Neuron (in vitro differentiated cells): ENCODE results near the gene BZW1.

ENCODE experiments used
- H2AFZ ChIP-seq: one replicate; pipeline ENCODE4 v1.6.1; 2013; ENCODE audit warnings: low read depth, mild to moderate bottlenecking, inconsistent platforms, low read length, moderate library complexity
- H3K27me3 ChIP-seq: one replicate; pipeline ENCODE4 v1.6.1; 2013; ENCODE audit warnings: low read length; ENCODE audit not compliant: insufficient read depth
- H3K36me3 ChIP-seq: one replicate; pipeline ENCODE4 v1.6.1; 2013; ENCODE audit warnings: low read length; ENCODE audit not compliant: insufficient read depth
- H3K4me1 ChIP-seq: one replicate; pipeline ENCODE4 v1.6.1; 2013; ENCODE audit warnings: low read length; ENCODE audit not compliant: insufficient read depth
- H3K4me3 ChIP-seq: 2 replicates; pipeline ENCODE4 v1.5.1; 2013; ENCODE audit warnings: mild to moderate bottlenecking, low read length, moderate library complexity
- H3K9me3 ChIP-seq: one replicate; pipeline ENCODE4 v1.6.1; 2013; ENCODE audit warnings: low read length

Gene BZW1

DNA sequence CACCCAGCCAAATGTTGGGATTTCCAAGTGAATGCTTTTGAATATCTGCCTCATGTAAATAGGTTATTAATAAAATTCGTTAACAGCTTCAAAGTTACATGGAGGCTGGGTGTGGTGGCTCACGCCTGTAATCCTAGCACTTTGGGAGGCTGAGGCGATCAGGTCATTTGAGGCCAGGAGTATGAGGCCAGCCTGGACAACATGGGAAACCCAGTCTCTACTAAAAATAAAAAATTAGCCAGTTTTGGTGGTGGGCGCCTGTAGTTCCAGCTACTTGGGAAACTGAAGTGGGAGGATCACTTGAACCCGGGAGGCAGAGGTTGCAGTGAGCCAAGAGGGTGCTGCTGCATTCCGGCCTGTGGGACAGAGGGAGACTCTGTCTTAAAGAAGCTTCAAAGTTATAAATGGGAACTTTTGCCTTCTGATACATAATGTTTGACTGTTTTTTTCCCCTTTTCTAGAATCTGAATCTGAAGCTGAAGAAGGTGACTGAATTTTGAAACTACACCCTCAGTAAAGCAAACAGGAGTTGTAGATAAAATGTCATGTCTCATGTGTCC is 10.1 kb downstream of the BZW1 start:
- H3K36me3 ChIP-seq, result peaks cover 56% of the 10 kb centered on the region
- no peak overlapping the region for H3K4me3 ChIP-seq
- no peaks in the 10 kb centered on the region for H3K4me1 ChIP-seq
- no peaks in the 10 kb centered on the region for H3K9me3 ChIP-seq
- H2AFZ ChIP-seq, result no peak overlapping the region
- no peaks in the 10 kb centered on the region for H3K27me3 ChIP-seq

GRCh38 chr2:200828104-200828503 is 16.4 kb downstream of the BZW1 start:
- Histone ChIP-seq H3K9me3 (no peaks in the 10 kb centered on the region), H3K27me3 (no peaks in the 10 kb centered on the region), H3K36me3 (peaks cover 5% of the 10 kb centered on the region), H3K4me3 (no peak overlapping the region), H2AFZ (no peak overlapping the region), H3K4me1 (no peaks in the 10 kb centered on the region)

- no peaks in the 10 kb centered on the region for H3K27me3 ChIP-seq
Measured at GRCh38 chr2:200828572-200829257, 17.0 kb downstream of the BZW1 start.

GRCh38 chr2:200829258-200829655 is 17.5 kb downstream of the BZW1 start:
- H3K4me3 ChIP-seq, result no peak overlapping the region
- H3K4me1 ChIP-seq, result no peaks in the 10 kb centered on the region
- no peaks in the 10 kb centered on the region for H3K9me3 ChIP-seq
- H3K27me3 ChIP-seq, result no peaks in the 10 kb centered on the region
- H3K36me3 ChIP-seq, result no peaks in the 10 kb centered on the region
- no peak overlapping the region for H2AFZ ChIP-seq

More at GRCh38 chr2:200828572-200829257, 17.0 kb downstream of the BZW1 start:
- H3K4me3 ChIP-seq, result no peak overlapping the region
- H3K9me3 ChIP-seq, result no peaks in the 10 kb centered on the region
- H3K36me3 ChIP-seq, result peaks cover 3% of the 10 kb centered on the region
- H2AFZ ChIP-seq, result no peak overlapping the region
- no peaks in the 10 kb centered on the region for H3K4me1 ChIP-seq

- no peak overlapping the region for H3K4me3 ChIP-seq
- H2AFZ ChIP-seq, result no peak overlapping the region
- H3K4me1 ChIP-seq, result no peaks in the 10 kb centered on the region
- H3K36me3 ChIP-seq, result no peaks in the 10 kb centered on the region
- H3K9me3 ChIP-seq, result peaks cover 2% of the 10 kb centered on the region
- H3K27me3 ChIP-seq, result no peaks in the 10 kb centered on the region
Measured at GRCh38 chr2:200834701-200835100, 23.0 kb downstream of the BZW1 start.

DNA sequence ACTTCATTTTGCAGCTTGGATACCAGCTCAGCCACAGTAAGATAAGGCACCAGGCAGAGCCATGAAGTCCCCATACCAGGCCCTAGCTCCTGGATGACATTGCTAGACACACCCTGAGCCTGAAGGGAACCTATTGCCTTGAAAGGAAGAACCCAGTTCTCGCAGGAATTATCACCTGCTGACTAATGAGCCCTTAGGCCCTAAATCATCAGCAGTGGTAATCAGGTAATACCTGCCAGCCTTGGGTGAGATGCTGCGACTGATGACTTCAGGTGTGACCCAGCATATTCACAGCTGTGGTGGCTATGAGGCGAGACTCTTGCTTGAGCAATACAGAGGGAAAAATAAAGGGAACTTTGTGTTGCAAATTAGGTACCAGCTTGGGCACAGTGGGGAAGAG is 27.8 kb downstream of the BZW1 start:
- H3K36me3 ChIP-seq, result no peaks in the 10 kb centered on the region
- no peak overlapping the region for H3K4me3 ChIP-seq
- H3K4me1 ChIP-seq, result no peaks in the 10 kb centered on the region
- H2AFZ ChIP-seq, result no peak overlapping the region
- peaks cover 2% of the 10 kb centered on the region for H3K9me3 ChIP-seq
- no peaks in the 10 kb centered on the region for H3K27me3 ChIP-seq

DNA sequence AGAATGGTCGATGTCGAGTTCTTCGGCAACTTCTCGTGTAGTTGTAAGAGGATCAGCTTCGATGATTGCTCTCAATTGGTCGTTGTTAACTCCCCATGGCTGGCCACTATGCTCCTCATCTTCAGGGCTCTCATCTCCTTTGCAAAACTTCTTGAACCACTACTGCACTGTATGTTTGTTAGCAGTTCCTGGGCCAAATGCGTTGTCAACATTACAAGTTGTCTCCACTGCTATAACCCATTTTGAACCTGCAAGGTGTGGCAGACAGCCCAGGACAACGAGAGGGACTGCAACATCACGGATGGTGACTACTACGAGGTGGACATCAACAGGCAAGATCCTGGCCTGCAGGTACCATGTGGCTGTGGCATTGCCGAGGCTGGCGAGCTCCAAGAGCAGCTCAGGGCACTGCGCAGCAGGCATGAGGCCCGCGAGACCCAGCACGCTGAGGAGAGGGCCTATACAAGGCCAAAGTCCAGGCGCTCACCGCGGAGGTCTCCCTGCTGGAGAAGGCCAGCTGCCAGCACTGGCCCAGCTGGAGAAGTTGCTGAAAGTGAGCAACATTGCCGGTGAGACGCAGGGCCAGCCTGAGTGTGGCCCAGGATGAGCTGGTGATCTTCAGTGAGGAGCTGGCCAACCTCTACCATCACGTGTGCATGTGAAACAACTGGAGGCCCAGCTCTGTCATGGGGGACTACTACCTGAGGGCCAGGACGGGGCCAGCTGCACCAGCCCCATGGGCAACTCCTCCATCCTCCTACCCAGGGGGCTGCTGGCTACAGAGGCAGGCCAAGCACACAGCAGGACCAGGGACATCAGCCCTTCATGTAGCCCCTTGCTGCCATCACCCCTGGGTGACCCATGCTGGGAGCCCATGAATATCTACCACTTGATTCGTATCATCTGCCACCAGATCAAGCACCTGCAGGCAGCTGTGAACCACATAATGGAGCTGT is 32.6 kb downstream of the BZW1 start:
- H3K27me3 ChIP-seq, result no peaks in the 10 kb centered on the region
- no peak overlapping the region for H3K4me3 ChIP-seq
- H3K9me3 ChIP-seq, result no peaks in the 10 kb centered on the region
- H2AFZ ChIP-seq, result no peak overlapping the region
- H3K36me3 ChIP-seq, result no peaks in the 10 kb centered on the region
- no peaks in the 10 kb centered on the region for H3K4me1 ChIP-seq

DNA sequence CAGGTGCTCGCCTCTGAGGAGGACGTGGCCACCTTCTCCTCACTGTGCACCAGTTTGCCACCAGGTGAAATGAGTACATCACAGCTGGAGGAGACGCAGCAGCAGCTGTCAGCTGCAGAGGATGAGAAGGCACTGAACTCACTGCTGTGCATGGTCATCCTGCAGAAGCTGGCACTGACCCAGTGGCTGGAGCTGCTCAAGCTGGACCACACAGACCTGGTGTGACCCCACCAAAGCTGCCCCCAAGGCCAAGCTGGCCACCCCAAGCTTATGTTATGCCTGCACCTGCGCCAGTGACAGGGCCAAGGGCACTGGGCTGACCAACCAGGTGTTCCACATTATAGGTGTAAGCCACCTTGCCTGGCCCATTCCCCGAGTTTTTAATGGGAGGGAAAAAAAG is 33.5 kb downstream of the BZW1 start:
- H3K4me1 ChIP-seq, result no peaks in the 10 kb centered on the region
- H3K9me3 ChIP-seq, result no peaks in the 10 kb centered on the region
- no peak overlapping the region for H3K4me3 ChIP-seq

DNA sequence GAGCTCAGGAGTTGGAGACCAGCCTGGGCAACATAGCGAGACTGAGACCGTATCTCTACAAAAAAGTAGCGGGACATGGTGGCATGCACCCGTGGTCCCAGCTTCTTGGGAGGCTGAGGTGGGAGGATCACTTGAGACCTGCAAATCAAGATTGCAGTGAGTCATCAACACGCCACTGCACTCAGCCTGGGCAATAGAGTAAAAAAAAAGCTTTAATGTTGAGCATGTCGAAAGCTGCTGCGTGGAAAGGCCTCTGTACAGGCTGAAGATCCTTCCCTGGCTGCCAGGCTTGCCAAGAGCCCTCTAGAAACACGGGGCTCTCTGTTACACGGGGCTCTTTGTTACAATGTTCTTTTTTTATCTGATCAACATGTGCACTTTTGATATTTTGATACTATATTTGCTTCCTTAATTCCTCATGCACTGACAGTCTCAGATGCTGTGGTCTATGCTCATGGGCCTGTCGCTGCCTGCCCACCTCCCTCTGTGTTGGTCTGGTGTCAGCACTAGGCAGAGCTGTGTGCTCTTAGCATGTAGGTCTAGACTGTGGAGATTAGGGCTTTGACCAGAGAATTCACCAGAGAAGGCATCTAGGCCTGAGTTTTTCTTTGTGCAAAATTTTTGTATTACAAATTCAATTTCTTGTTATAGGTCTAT is 34.1 kb downstream of the BZW1 start:
- H3K9me3 ChIP-seq, result no peaks in the 10 kb centered on the region
- no peaks in the 10 kb centered on the region for H3K27me3 ChIP-seq

More for the DNA sequence above, 33.5 kb downstream of the BZW1 start:
- H3K27me3 ChIP-seq, result no peaks in the 10 kb centered on the region
- H3K36me3 ChIP-seq, result no peaks in the 10 kb centered on the region
- H2AFZ ChIP-seq, result no peak overlapping the region

DNA sequence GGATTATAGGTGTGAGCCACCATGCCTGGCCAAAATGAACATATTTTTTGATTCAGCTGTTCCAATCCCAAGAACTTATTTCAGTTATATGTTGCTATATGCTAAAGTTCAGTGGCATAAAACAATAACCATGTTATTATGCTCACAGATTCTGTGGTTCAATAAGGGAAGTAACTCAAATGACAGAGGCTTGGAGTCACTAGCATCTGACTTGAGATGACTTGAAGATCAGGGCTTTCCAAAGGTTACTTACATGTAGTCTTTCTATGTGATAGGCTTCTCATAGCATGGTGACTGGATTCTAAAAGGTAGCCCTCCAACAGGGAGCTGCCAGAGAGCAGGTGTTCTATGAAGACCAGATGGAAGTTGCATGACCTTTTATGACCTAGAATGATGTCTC is 35.6 kb downstream of the BZW1 start:
- no peaks in the 10 kb centered on the region for H3K9me3 ChIP-seq
- H2AFZ ChIP-seq, result no peak overlapping the region
- no peaks in the 10 kb centered on the region for H3K4me1 ChIP-seq
- no peaks in the 10 kb centered on the region for H3K27me3 ChIP-seq
- no peak overlapping the region for H3K4me3 ChIP-seq
- peaks cover 13% of the 10 kb centered on the region for H3K36me3 ChIP-seq

More for the DNA sequence above, 34.1 kb downstream of the BZW1 start:
- Histone ChIP-seq H3K4me1 (no peaks in the 10 kb centered on the region), H3K4me3 (no peak overlapping the region), H3K36me3 (no peaks in the 10 kb centered on the region), H2AFZ (no peak overlapping the region)

- Histone ChIP-seq H3K4me3 (no peak overlapping the region), H3K36me3 (peaks cover 20% of the 10 kb centered on the region), H3K9me3 (no peaks in the 10 kb centered on the region), H3K27me3 (no peaks in the 10 kb centered on the region), H2AFZ (no peak overlapping the region), H3K4me1 (no peaks in the 10 kb centered on the region)
Measured at GRCh38 chr2:200847939-200848338, 36.2 kb downstream of the BZW1 start.

GRCh38 chr2:200850512-200851256 is 39.0 kb downstream of the BZW1 start:
- Histone ChIP-seq H3K27me3 (no peaks in the 10 kb centered on the region), H3K9me3 (no peaks in the 10 kb centered on the region), H2AFZ (no peak overlapping the region), H3K4me1 (no peaks in the 10 kb centered on the region), H3K36me3 (peaks cover 45% of the 10 kb centered on the region), H3K4me3 (no peak overlapping the region)
